ENCODE results near the gene MRAP. TPM values are rescaled to one million over a fixed set of nuclear protein-coding genes. Genes with fewer than 3 reads are reported as not detected.
"Not testable (repeated sequence)": the region's sequence is repeated elsewhere in the genome, so short reads cannot be mapped to it uniquely, and the experiment has no call there.

The MRAP gene
- polyA plus RNA-seq, 1 experiment: not detected

- CTCF ChIA-PET: interaction anchor here (0.5 kb wide), 1 partner anchor 58 kb away, joined by 3 read pairs; no protein-coding TSS in a partner anchor
- POLR2A ChIA-PET: no interaction called here
- no peak for DNase-seq (ENCODE audit: low read depth)
- H3K4me3 ChIP-seq (ENCODE audit: low read depth, low read length): no peak overlapping the region
- H3K36me3 ChIP-seq (ENCODE audit: control insufficient read depth, insufficient read depth, low read length): peaks cover 9% of the 10 kb centered on the region
- no peaks in the 10 kb centered on the region for H3K27me3 ChIP-seq (ENCODE audit: control insufficient read depth, insufficient read depth, low read length)
- no peak for TF ChIP-seq CTCF (IDR thresholded peaks at IDR 0.05; ENCODE audit: insufficient read depth, low read depth, low read length)
These were observed 6.3 kb downstream of the MRAP start for GRCh38 chr21:32304998-32305397.

GRCh38 chr21:32306021-32306780, 7.5 kb downstream of the MRAP start:
- POLR2A ChIA-PET: no interaction called here
- Histone ChIP-seq H3K36me3 (ENCODE audit: control insufficient read depth, insufficient read depth, low read length) (peaks cover 5% of the 10 kb centered on the region), H3K4me3 (ENCODE audit: low read depth, low read length) (no peak overlapping the region), H3K27me3 (ENCODE audit: control insufficient read depth, insufficient read depth, low read length) (no peaks in the 10 kb centered on the region)
- TF ChIP-seq CTCF (IDR thresholded peaks at IDR 0.05; ENCODE audit: insufficient read depth, low read depth, low read length): no peak; the same call in 1 of the 2 replicates
- DNase-seq (ENCODE audit: low read depth): no peak
- CTCF ChIA-PET: interaction anchor here (0.6 kb wide), 2 partner anchors 107 to 180 kb away, joined by 3 read pairs; no protein-coding TSS in a partner anchor

GRCh38 chr21:32307706-32308105, 9.1 kb downstream of the MRAP start:
- peaks cover 7% of the 10 kb centered on the region; the same call in 1 of the 2 replicates for H3K36me3 ChIP-seq (ENCODE audit: control insufficient read depth, insufficient read depth, low read length)
- no peak for DNase-seq (ENCODE audit: low read depth)
- POLR2A ChIA-PET: interaction anchor here (0.6 kb wide), 1 partner anchor 1002 kb away, joined by 7 read pairs; no protein-coding TSS in a partner anchor
- H3K4me3 ChIP-seq (ENCODE audit: low read depth, low read length): no peak overlapping the region
- CTCF ChIA-PET: interaction anchor here (0.6 kb wide), 1 partner anchor 113 kb away, joined by 3 read pairs; no protein-coding TSS in a partner anchor
- no peak for TF ChIP-seq CTCF (IDR thresholded peaks at IDR 0.05; ENCODE audit: insufficient read depth, low read depth, low read length)
- no peaks in the 10 kb centered on the region for H3K27me3 ChIP-seq (ENCODE audit: control insufficient read depth, insufficient read depth, low read length)

- ChIA-PET CTCF (interaction anchor here (1.1 kb wide), 1 partner anchor 25 kb away, joined by 3 read pairs; no protein-coding TSS in a partner anchor), POLR2A (no interaction called here)
- Histone ChIP-seq H3K36me3 (ENCODE audit: control insufficient read depth, insufficient read depth, low read length) (peaks cover 9% of the 10 kb centered on the region), H3K27me3 (ENCODE audit: control insufficient read depth, insufficient read depth, low read length) (no peaks in the 10 kb centered on the region), H3K4me3 (ENCODE audit: low read depth, low read length) (no peak overlapping the region)
- TF ChIP-seq CTCF (IDR thresholded peaks at IDR 0.05; ENCODE audit: insufficient read depth, low read depth, low read length): no peak
- no peak for DNase-seq (ENCODE audit: low read depth)
These were observed 10.0 kb downstream of the MRAP start for GRCh38 chr21:32308696-32309095.

GRCh38 chr21:32309906-32310460, 11.3 kb downstream of the MRAP start:
- Histone ChIP-seq H3K4me3 (ENCODE audit: low read depth, low read length) (no peak overlapping the region), H3K36me3 (ENCODE audit: control insufficient read depth, insufficient read depth, low read length) (peaks cover 10% of the 10 kb centered on the region), H3K27me3 (ENCODE audit: control insufficient read depth, insufficient read depth, low read length) (no peaks in the 10 kb centered on the region)
- no peak for DNase-seq (ENCODE audit: low read depth)
- POLR2A ChIA-PET: no interaction called here
- CTCF ChIA-PET: no interaction called here
- no peak for TF ChIP-seq CTCF (IDR thresholded peaks at IDR 0.05; ENCODE audit: insufficient read depth, low read depth, low read length)

GRCh38 chr21:32310976-32311375, 12.3 kb downstream of the MRAP start:
- H3K36me3 ChIP-seq (ENCODE audit: control insufficient read depth, insufficient read depth, low read length): peaks cover 12% of the 10 kb centered on the region
- H3K27me3 ChIP-seq (ENCODE audit: control insufficient read depth, insufficient read depth, low read length); DNase-seq (ENCODE audit: low read depth); H3K4me3 ChIP-seq (ENCODE audit: low read depth, low read length); CTCF ChIA-PET: not testable (repeated sequence)
- POLR2A ChIA-PET: interaction anchor here (0.7 kb wide), 1 partner anchor 699 kb away, joined by 5 read pairs; no protein-coding TSS in a partner anchor
